Thyroid gland (tissue), 4 donors: ENCODE results near the gene DOCK10.

Source experiments
- POLR2A ChIP-seq, 2 donors: fragments of 450-650 bp; IDR thresholded peaks; one replicate each; pipeline ENCODE4 v1.6.1; 2017; ENCODE audit warnings: antibody characterized with exemption in 2 of 2, mild to moderate bottlenecking in 2 of 2, moderate library complexity in 1 of 2
- TF ChIP-seq, protein P1 (sequence below), 6 experiments: fragments of 200-600 bp in 3 of 6; fragments of 450-650 bp in 3 of 6; sonication (generic) in 3 of 6; IDR thresholded peaks; one replicate each; pipeline ENCODE4 v1.5.1; 2016 to 2019; ENCODE audit warnings: antibody characterized with exemption in 6 of 6, mild to moderate bottlenecking in 2 of 6, inconsistent platforms in 1 of 6, moderate library complexity in 1 of 6

DNA sequence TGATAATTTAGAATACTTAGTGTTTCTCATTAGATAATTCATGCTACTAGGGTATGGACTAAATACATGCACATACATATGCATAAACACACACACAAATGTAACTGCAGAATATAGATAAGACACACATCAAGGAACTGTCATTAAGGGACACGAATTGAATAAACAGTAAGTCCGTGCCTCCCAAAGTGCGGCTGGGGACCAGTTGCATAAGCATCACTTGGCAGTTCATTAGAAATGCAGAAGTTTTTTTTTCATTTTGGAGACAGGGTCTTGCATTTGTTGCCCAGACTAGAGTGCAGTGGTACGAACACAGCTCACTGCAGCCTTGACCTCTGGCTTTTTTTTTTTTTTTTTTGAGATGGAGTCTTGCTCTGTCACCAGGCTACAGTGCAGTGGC is 196.1 kb downstream of the DOCK10 start:
- TF ChIP-seq, protein P1, sequence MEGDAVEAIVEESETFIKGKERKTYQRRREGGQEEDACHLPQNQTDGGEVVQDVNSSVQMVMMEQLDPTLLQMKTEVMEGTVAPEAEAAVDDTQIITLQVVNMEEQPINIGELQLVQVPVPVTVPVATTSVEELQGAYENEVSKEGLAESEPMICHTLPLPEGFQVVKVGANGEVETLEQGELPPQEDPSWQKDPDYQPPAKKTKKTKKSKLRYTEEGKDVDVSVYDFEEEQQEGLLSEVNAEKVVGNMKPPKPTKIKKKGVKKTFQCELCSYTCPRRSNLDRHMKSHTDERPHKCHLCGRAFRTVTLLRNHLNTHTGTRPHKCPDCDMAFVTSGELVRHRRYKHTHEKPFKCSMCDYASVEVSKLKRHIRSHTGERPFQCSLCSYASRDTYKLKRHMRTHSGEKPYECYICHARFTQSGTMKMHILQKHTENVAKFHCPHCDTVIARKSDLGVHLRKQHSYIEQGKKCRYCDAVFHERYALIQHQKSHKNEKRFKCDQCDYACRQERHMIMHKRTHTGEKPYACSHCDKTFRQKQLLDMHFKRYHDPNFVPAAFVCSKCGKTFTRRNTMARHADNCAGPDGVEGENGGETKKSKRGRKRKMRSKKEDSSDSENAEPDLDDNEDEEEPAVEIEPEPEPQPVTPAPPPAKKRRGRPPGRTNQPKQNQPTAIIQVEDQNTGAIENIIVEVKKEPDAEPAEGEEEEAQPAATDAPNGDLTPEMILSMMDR (IDR thresholded peaks at IDR 0.05), result no peak
- TF ChIP-seq POLR2A (IDR thresholded peaks at IDR 0.05), result no peak
